GM18909 (cell line): ENCODE data around the gene TAGAP.

Experiments
- ATAC-seq: cut with Tn5 transposase; IDR thresholded peaks from one replicate; pipeline ENCODE4 v1.9.1; 2021; ENCODE audit warnings: mild to moderate bottlenecking; ENCODE audit not compliant: unreplicated experiment, poor library complexity

Gene TAGAP

DNA sequence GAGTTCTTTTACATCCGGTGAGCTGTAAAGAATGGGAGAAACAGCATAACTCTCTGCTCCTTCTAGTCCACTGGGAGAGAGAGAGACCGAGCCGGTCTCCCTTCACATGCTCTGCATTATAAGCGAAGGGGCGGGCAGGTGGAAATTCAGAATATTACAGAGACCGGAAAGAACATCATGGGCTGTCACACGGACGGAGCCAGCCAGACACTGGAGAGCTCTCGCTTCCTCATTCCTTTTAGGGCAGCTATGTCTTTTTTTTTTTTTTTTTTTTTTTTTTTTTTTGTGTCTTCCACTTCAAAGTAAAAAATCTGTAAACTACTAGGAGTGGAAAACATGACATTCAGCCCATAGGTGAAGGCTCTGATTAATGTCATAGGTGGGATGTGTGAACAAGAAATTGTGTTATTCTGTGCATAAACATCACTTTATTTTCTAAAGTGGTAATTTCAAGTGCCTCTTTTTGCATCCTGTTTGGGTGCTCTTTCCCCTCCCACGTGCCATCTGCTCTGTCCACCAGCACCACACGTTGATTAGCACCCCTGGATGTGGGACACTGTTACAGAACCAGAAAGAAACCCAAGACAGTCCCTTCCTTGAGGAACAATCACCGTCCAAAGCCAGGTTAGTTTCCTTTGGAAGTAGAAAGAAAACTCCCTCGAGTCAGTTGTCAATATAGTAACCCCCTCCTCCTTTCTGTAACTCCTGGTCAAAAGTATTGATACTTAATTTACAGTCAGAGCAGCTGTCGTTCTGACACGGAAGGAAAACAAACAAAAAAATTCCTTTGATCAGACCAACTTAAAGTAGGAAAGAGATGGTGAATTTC is at the start of gene TAGAP:
TAGAP (minus strand) TSS at position 93 of the 829 bp plus-strand sequence. CDS start 845 bp downstream, outside the sequence.
- ATAC-seq = peak; percentile 93

DNA sequence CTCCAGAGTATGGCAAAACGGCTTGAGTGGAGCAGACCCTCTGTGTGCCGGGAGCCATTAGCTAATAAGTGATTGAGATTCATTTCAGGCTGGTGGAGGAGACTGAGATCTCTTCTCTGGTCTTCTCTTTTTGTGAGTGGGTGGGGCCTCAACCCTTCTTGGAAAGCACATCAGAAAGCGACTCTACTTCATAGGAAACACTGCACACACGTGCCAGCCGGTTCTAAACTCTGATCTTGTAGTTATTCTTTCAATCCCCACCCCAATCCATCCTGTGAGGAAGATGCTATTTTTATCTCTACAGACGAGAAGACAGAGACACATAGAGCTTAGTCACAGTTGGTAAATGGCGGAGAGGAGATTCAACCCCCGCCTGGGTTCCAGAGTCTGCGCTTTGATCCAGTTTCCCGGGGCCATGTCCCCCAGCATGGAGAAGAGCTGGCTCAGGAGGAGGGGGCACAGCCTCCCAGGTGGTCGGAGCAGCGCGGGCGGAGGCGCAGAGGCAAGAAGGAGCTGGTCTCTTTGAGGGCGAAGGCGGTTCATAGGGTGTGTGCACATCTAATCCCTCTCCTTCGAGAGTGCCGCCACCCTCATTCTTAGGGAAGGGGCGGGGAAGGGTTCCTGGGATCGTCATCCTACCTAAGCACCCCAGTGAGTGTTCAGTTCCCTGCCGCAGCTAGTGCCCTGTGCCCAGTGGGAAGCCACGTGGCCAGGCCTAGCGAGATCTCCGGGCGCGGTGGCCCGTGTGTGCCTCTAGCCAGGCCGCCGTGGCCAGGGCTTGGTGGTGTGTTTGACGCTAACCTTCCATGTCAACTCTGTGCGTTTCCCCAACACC is 49.0 kb upstream of the TAGAP start:
- ATAC-seq = no peak

- ATAC-seq = no peak
Measured at GRCh38 chr6:159092631-159093030, 47.8 kb upstream of the TAGAP start.

- ATAC-seq = no peak
Measured at GRCh38 chr6:159090530-159091480, 46.0 kb upstream of the TAGAP start.

- ATAC-seq = no peak
Measured at GRCh38 chr6:159089909-159090308, 45.1 kb upstream of the TAGAP start.

DNA sequence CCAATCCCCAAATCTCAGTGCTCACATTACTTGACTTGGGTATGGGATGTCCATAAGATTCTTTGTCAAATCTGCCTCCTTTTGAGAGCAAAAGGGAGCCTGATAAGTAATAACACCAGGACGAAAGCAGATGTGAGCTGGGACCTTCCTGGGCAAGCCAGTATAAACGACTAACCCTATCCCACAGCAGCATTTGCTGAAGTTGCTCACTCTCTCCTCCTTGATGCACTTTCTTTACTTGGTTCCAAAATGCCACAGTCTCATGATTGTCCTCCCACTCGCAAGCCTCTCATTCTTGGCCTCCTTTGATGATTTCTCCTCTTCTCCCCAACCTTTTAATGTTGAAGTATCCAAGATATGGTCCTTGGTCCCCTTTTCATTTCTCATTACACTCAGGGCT is 44.7 kb upstream of the TAGAP start:
- no peak for ATAC-seq

DNA sequence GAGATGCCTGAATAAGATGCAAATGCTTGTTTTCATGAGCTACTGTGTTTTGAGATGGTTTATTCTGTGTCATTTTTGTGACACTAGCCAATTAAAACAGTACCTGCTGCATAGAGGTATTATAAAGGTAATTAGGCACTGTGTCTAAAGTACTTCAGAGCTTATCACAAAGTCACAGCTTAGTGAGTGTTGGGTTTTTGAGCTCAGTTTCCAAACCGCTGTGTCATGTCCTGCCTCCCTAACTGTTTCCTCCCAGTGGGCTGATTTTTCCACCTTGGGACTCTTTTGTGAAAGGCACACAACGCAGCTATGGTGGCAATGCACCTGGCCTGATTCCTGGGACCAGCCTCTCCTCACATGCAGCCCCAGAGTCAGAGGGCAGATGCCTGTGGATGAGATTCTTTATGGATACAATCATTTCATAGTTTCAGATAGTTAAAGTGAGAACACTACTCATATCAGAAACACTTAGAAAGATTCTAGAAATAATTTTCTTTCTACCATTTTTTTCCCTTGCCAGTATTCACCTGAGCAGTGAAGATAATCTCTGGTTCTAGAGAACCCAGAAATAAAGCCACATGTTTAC is 41.3 kb upstream of the TAGAP start:
- no peak for ATAC-seq

DNA sequence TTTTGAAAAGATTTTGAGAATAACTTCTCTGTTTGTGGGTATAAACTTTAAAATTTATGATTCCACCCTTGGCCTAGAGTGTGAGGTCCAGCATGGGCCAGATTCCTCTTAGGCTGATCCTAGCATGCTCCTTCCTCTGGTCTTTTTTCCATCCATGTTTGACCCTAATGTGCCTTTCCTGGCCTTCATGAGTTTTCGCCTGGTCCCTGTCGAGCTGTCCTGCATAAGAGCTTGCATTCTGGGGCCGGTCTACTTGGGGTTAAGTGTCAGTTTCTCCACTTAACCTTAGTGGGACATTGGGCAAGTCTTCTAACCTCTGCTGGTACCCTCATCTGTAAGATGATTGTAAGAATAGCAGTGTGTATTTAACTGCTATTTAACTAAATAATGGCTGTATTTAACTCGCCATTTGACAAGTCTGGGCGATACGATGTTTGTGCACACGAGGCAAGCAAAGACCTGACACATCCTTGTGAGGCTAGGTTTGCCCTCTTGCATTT is 40.7 kb upstream of the TAGAP start:
- ATAC-seq = no peak

DNA sequence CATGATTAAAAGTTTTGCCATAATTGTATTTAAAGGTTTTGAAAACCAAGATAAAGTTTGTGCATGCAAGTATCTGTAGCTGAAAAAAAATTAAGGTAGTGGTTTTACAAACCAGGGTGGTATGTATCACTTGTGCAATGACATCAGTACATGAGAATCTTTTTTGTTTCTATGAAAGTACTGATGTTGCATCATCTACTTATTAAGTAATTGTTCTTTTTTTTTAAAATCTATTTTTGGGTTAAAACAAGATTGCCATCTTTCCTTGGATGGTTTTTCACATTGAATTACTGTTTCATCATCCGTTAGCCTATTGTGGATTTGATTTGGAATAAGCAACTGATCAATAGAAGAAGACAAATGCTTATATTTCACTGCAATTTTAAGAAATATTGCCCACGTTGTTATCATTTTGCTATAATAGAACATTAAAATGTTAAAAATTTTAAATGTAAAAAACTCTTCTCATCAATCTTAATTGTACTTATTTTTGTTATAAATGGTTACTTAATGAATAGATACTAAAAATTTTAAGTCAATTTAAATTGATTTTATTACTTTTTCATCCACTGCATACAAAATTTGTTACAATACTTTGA is 39.8 kb upstream of the TAGAP start:
- no peak for ATAC-seq

DNA sequence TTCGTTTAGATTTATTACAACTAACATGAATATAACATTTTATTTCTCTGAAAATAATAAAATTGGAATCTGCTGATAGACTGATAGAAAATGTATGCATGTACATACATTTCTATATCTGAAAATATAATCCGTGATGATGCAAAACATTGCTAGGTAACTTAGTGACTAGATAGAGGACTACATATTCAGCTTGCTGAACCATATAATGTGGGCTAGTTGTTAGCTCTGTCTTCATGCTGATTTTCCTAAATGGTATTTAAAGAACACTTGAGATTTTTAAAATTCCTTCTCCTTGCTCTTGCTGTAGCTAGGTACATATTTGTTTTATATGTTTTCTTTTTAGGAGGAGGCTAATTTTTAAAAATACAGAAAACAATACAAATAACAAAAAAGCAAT is 38.4 kb upstream of the TAGAP start:
- no peak for ATAC-seq

GRCh38 chr6:159082039-159082815 is 37.4 kb upstream of the TAGAP start:
- no peak for ATAC-seq

DNA sequence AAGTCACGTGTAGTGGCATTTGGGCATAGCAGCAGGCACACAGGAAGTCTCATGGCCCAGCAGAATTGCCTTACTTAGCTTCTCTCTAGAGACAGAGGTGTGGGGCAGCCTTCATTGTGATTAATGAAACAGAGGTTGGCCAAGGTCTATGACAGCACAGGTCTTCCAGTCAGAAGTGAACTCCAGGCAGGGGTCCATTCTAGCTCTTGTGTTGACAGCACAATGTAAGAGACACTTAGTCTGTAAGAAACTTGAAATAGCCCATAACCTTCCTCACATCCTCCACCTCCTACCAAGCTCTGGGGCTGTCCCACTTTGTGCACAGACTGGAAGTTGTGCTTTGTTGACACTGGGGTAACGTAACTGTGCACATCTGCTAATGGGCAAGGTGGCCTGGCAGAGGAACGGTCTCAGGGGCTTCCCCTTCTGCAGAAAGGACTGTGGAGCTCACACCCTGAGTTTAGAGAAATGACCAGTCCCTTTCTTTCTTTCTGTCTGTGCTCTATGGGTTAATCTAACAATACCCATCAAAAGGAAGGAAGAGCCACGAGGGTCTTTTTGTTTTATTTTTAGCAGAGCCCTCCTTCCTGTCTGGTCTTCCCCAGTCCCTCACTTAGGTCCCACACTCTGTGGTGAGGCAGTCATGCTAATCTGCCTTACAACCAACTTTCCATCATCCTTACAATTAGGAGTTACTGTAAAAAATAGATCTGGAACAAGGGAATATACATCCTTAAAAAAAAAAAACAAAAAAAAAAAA is 35.6 kb upstream of the TAGAP start:
- no peak for ATAC-seq

DNA sequence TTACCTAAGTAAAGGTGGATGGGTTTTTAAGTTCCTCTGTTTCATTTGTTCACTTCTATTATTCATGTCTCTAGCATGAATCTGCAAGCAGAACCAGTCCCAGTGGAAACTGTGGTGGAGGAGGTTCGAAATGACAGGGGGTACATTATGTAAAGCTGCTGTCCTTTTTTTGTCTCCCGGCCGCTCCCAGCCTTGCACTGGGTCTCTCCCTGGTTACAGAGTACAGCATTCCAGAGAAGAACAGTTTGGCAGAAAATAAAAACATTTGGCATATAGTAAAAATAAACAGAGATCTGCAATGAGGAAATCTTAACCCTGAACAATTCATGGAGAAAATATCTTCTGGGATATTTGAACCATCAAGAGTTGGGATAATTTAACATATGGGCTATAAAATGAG is 34.6 kb upstream of the TAGAP start:
- no peak for ATAC-seq

GRCh38 chr6:159077123-159077522 is 32.3 kb upstream of the TAGAP start:
- no peak for ATAC-seq

DNA sequence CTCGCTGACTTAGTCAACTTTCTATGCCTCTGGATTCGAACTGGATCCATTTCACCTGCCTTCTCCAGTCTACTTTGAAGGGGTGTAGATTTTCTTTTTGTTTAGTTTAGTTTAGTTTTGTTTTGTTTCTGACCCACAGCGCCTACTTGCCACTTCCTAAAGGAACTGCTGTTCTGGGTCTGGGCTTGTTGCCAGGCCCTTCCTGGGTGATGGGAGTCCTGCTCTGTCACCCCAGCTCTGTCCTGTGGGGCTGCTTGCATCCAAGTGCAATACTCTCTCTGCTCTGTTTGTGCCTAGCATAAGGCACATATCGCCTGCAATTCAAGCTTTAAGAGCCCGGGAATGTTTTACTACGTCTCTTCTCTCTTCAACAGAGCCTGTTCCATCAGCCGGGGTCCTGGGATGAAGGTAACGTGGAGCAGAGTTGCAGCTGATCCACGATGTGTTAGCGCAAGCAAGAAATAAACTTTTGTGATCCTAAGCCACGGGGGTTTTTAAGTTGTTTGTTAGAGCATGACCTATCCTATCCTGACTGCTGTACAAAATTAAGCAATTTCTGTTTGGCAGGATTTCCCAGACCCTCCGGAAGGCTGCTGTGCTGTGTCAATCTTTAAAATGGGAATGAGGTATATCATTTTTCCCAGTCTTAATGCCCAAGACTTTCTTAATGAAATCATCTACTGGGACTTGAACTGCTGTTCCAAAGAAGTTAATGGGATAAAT is 30.9 kb upstream of the TAGAP start:
- ATAC-seq = no peak

DNA sequence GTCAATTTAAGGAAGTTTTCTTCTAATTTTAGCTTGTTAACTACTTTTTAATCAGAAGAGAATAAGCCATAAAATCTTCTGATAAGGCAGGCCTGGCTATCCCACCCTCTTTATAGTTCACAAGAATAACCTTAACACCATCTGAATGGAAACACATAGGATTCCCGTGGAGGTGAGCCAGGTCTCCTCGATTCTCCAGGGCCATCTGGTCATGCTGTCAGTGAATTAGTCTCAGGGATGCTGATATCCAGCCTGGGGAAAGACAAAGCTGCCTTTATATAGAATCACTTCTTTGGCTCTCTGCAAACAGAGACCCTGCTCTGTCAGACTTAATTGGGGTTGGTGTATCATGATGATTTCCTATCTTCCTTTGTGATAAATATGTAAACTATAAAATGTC is 30.1 kb upstream of the TAGAP start:
- no peak for ATAC-seq

GRCh38 chr6:159074120-159074684 is 29.4 kb upstream of the TAGAP start:
- ATAC-seq = no peak
